ENCODE data around the gene PRAMEF8.
"Not testable (repeated sequence)": the region's sequence is repeated elsewhere in the genome, so short reads cannot be mapped to it uniquely, and the experiment has no call there.

GRCh38 chr1:13297216-13297931, 12.4 kb upstream of the PRAMEF8 start:
- TF ChIP-seq CTCF, POLR2A (IDR thresholded peaks at IDR 0.05): not testable (repeated sequence)
